Esophagus muscularis mucosa (tissue), 4 donors: ENCODE results near the gene RNF20.
"Not testable (repeated sequence)": the region's sequence is repeated elsewhere in the genome, so short reads cannot be mapped to it uniquely, and the experiment has no call there.

Source experiments
- CTCF ChIP-seq, 3 experiments: fragments of 200-600 bp in 2 of 3; fragments of 450-650 bp in 1 of 3; sonication (generic) in 2 of 3; IDR thresholded peaks; one replicate each; pipeline ENCODE4 v1.5.1; 2017 to 2019; ENCODE audit warnings: antibody characterized with exemption in 3 of 3, mild to moderate bottlenecking in 2 of 3, moderate library complexity in 1 of 3
- EP300 ChIP-seq: sonication (generic); formaldehyde crosslinking; IDR thresholded peaks from one replicate; pipeline ENCODE4 v1.6.1; 2017; ENCODE audit warnings: antibody characterized with exemption
- POLR2A ChIP-seq: fragments of 450-650 bp; IDR thresholded peaks from one replicate; pipeline ENCODE4 v1.6.1; 2017; ENCODE audit warnings: antibody characterized with exemption, moderate library complexity, mild to moderate bottlenecking, low read depth
- POLR2AphosphoS5 ChIP-seq, 2 donors: sonication (generic); formaldehyde crosslinking; IDR thresholded peaks; one replicate each; pipeline ENCODE4 v1.6.1; 2017; ENCODE audit warnings: antibody characterized with exemption in 2 of 2

GRCh38 chr9:101549472-101550098 lies 15.9 kb downstream of the RNF20 start:
- TF ChIP-seq CTCF (IDR thresholded peaks at IDR 0.05), result peak; percentile 20 to 43 (median 34)
- not testable (repeated sequence) for TF ChIP-seq EP300; POLR2A; POLR2AphosphoS5 (IDR thresholded peaks at IDR 0.05)
